Measurements from ENCODE around the gene RSAD1.

Gene RSAD1

GRCh38 chr17:50478391-50479381, at the start of gene RSAD1:
RSAD1 (plus strand) TSS chr17:50478860; CDS start chr17:50478885, 25 bp downstream.
- DNase-seq (ENCODE audit: low read depth, low spot score), result peak; percentile 94

GRCh38 chr17:50429793-50430192, 48.9 kb upstream of the RSAD1 start:
- peak; percentile 56 for DNase-seq (ENCODE audit: low read depth, low spot score)

GRCh38 chr17:50430821-50431618, 47.6 kb upstream of the RSAD1 start:
- DNase-seq (ENCODE audit: low read depth, low spot score), result peak; percentile 87

GRCh38 chr17:50432125-50432762, 46.4 kb upstream of the RSAD1 start:
- no peak for DNase-seq (ENCODE audit: low read depth, low spot score)

GRCh38 chr17:50437409-50437808, 41.3 kb upstream of the RSAD1 start:
- DNase-seq (ENCODE audit: low read depth, low spot score), result no peak

GRCh38 chr17:50439008-50439407, 39.7 kb upstream of the RSAD1 start:
- DNase-seq (ENCODE audit: low read depth, low spot score), result no peak

- no peak for DNase-seq (ENCODE audit: low read depth, low spot score)
These were observed 38.4 kb upstream of the RSAD1 start for GRCh38 chr17:50440172-50440837.

- DNase-seq (ENCODE audit: low read depth, low spot score), result no peak
These were observed 37.5 kb upstream of the RSAD1 start for GRCh38 chr17:50440838-50441829.

GRCh38 chr17:50443505-50443974, 35.1 kb upstream of the RSAD1 start:
- no peak for DNase-seq (ENCODE audit: low read depth, low spot score)

- DNase-seq (ENCODE audit: low read depth, low spot score), result no peak
These were observed 33.6 kb upstream of the RSAD1 start for GRCh38 chr17:50444841-50445715.

GRCh38 chr17:50445730-50446325, 32.8 kb upstream of the RSAD1 start:
- DNase-seq (ENCODE audit: low read depth, low spot score), result no peak

- no peak for DNase-seq (ENCODE audit: low read depth, low spot score)
These were observed 30.6 kb upstream of the RSAD1 start for GRCh38 chr17:50447870-50448595.

GRCh38 chr17:50448643-50449042, 30.0 kb upstream of the RSAD1 start:
- DNase-seq (ENCODE audit: low read depth, low spot score), result no peak

- no peak for DNase-seq (ENCODE audit: low read depth, low spot score)
These were observed 26.6 kb upstream of the RSAD1 start for GRCh38 chr17:50451943-50452629.

GRCh38 chr17:50452630-50453300, 25.9 kb upstream of the RSAD1 start:
- DNase-seq (ENCODE audit: low read depth, low spot score), result no peak

GRCh38 chr17:50453901-50454300, 24.8 kb upstream of the RSAD1 start:
- no peak for DNase-seq (ENCODE audit: low read depth, low spot score)

- no peak for DNase-seq (ENCODE audit: low read depth, low spot score)
These were observed 21.0 kb upstream of the RSAD1 start for GRCh38 chr17:50457621-50458020.

Data from ELF-1 (cell line).